HG02623 (cell line): ENCODE data around the gene LRP2.
"Not testable (repeated sequence)": the region's sequence is repeated elsewhere in the genome, so short reads cannot be mapped to it uniquely, and the experiment has no call there.

Experiments
- ATAC-seq: cut with Tn5 transposase; IDR thresholded peaks from one replicate; pipeline ENCODE4 v1.9.1; 2021; ENCODE audit warnings: moderate library complexity; ENCODE audit not compliant: unreplicated experiment

Gene LRP2

DNA sequence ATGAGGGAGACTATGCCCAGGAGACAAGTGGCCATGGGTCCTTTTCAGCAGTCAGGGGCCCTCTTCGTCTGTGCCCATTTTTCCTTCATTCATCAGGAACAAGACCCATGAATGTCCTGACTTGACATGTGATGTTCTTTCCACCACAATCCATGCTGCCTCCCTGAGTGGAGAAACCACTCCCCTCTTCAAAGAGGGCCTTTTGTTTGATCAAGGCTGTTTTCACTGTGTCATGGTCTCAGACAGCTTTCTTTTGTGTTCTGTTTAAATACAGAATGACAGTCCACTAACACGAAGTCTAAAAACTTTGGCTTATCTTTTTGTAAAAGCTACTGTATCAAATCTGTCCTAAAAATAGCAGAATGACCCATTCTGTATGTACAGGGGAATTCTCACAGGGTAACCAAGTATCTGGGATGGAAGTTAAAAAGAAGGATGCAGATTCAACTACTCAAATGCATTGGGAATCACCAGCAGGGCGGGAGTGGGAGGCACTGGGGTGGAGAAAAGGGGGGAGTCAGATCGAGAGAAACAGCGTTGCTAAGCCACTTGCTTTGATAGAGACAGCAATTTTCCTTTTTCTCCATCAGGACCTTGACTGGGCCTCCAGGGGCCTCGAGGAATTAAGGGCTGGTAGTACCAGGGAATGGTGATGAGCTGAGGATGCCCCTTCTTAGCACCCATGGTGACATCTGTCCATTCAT, 13.9 kb downstream of the LRP2 start:
- ATAC-seq, result no peak

- ATAC-seq, result no peak
Measured at GRCh38 chr2:169345486-169346437, 16.6 kb downstream of the LRP2 start.

DNA sequence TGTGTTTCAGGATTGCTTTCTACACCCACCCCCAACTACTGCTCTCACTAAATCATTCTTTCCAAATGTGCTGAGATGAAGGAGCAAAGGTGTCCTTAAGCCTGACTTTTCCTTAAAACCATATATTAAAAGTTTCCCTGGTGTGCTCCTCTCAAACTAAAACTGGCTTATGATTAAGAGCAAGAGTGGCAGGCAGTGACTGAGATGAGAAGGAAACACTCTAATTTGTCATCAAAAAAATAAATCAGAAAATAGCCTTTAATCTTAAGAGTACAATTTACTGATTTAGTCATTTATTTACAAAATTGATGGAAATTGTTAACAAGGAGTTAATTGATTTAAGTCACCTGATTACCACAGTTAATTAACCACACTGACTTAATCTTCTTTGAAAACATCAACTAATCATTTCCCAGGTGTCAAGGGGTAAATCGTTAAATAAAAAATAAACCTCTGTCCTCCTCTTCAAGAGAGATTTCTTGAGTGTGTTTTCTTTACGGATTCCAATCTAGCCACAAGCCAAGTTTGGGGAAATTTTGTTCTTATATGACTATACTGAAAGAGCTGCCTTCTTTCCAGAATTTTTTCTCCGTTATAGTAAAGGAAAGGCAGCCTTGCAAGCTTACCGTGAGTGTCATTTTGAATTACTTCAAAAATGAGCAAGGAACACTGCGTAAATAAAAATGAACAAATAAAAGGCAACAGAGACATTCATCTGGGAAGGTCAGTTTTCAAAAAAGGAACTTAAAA, 17.4 kb downstream of the LRP2 start:
- ATAC-seq, result no peak

- no peak for ATAC-seq
Measured at GRCh38 chr2:169343202-169343601, 19.1 kb downstream of the LRP2 start.

GRCh38 chr2:169339657-169340056, 22.7 kb downstream of the LRP2 start:
- ATAC-seq, result no peak

- no peak for ATAC-seq
Measured at GRCh38 chr2:169336695-169337094, 25.6 kb downstream of the LRP2 start.

DNA sequence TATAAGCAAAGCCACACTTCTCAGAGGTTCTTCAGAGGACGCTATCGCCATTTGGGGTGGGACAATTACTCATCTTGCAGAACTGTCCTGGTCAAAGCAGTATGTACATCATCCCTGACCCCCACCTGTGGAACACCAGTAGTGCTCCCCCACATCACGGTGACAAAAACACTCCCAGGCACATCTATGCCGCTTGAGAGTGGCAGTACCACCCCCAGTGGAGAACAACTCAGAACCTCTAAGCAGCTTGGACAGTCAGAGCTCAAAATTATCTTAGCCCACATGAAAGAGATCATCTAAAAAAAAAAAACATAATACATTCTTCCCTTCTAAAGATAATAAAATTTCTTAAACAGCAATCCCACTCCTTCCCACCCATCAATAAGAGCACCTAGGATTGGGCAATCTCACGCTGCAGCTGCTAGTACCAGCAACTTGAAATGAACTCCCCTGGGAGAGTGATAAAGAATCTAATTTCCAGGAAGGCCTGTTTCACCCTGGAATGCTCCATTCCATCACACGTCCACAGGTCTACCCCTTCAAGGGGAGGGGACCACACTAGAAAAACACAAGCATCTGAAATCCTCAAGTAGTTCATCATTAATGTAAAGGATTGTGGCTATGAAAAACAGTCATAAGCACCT, 31.7 kb downstream of the LRP2 start:
- ATAC-seq, result no peak

GRCh38 chr2:169329688-169330554, 32.4 kb downstream of the LRP2 start:
- ATAC-seq, result no peak

GRCh38 chr2:169328785-169329184, 33.5 kb downstream of the LRP2 start:
- no peak for ATAC-seq

DNA sequence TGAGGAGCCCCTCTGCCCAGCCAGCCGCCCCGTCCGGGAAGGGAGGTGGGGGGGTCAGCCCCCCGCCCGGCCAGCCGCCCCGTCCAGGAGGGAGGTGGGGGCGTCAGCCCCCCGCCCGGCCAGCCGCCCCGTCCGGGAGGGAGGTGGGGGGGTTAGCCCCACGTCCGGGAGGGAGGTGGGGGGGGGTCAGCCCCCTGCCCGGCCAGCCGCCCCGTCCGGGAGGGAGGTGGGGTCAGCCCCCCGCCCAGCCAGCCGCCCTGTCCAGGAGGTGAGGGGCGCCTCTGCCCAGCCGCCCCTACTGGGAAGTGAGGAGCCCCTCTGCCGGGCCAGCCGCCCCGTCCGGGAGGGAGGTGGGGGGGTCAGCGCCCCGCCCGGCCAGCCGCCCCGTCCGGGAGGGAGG, 34.5 kb downstream of the LRP2 start:
- ATAC-seq, result not testable (repeated sequence)

DNA sequence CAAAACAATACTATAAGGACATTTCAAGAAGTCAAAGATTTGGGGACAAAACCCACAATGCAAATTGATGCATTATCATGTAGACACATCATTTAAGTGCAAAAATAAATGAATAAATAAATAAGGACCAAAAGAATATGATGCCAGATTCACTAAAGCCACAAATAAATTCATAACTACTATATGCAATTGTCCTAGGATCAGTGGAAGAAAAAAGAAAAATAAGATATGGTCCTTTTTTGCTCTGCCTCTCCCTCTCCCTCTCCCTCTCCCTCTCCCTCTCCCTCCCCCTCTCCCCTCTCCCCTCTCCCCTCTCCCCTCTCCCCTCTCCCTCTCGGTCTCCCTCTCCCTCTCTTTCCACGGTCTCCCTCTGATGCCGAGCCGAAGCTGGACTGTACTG, 36.4 kb downstream of the LRP2 start:
- not testable (repeated sequence) for ATAC-seq

- no peak for ATAC-seq
Measured at GRCh38 chr2:169324581-169325260, 37.6 kb downstream of the LRP2 start.

DNA sequence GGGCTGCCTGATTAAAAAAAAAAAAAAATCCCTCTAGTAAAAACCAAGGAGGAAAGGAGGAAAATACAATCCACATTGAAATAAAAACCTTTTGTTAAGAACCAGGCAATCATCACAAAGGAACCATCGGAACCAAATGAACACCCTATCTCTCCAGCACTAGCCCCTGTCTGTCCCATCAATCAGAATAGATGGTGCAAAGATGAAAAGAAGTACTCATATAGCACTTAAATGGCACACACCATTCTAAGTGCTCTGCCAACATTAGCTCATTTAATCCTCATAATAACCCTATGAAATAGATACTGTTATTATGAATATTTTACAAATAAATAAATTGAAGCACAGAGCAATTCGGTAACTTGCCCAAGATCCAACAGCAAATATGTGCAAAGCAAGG, 38.5 kb downstream of the LRP2 start:
- ATAC-seq, result no peak

DNA sequence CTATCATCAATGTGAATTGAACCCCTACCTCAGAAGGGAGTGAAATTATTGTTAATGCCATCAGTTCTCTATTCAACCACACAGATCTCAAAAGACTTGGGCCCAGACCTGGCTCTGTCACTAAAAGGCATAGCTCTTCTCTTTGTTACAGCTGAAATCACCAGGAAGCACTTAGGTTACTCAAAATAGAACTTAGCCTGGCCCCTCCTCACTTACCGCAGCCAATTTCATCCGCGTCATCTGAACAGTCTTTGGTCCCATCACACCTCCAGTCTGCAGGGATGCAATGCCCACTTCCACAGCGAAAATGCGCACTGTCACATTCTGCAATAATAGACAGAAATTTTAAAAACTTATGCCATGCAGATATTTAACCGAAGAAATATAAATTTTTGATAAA, 41.8 kb downstream of the LRP2 start:
- no peak for ATAC-seq

GRCh38 chr2:169315357-169315756, 47.0 kb downstream of the LRP2 start:
- no peak for ATAC-seq

DNA sequence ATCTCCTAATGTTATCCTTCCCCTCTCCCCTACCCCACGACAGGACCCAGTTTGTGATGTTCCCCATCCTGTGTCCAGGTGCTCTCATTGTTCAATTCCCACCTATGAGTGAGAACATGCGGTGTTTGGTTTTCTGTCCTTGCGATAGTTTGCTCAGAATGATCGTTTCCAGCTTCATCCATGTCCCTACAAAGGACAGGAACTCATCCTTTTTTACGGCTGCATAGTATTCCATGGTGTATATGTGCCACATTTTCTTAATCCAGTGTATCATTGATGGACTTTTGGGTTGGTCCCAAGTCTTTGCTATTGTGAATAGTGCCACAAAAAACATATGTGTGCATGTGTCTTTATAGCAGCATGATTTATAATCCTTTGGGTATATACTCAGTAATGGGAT, 54.0 kb downstream of the LRP2 start:
- not testable (repeated sequence) for ATAC-seq

- not testable (repeated sequence) for ATAC-seq
Measured at GRCh38 chr2:169304689-169305088, 57.6 kb downstream of the LRP2 start.

DNA sequence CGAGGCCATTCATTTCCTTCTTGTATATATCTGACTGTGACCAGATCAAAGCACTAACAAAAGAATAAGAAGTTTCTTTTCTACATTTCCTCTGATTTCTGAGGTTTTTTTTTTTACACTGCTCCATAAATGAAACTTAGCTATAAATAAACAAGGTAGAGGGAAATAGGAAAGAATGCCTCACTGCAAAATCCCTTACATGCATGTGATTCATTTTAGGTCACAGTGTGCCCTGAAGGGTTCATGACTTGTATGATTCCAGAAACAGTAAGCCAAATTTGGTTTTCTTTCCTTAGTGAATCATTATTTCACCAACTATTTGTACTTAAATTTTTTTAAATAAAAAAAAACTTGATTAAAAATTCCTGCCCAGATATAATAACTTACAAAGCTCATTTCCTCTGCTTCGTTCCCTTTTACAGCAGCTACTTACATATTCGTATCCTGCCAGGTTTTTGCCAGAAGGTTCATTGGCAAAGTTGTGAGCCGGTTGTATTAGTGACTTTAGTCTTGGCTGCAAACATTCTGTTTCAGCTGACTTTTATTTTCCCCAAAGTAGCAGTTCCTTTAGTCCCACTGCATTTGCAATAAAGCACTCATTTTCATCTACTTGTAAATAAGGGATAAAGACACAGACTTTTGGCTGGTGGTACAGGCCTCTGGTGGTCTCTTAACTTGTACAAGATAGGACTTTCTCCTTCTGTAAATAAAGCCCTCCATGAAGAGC, 58.6 kb downstream of the LRP2 start:
- ATAC-seq, result no peak

DNA sequence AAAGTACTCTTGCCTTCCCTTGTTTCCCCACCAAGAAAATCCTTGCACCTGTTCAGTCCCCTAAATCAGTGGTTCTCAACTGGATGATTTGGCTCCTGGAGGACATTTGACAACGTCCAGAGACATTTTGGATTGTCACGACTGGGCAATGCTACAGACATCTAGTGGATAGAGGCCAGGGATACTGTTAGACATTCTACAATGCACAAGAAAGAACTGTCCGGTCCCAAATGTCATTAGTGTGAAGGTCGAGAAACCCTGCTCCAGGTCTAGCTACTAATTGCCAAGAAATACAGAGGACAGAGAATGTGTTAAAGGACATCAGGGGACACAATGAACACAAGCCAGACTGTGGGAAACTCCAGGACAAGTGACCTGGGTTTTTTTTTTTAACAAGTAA, 60.0 kb downstream of the LRP2 start:
- ATAC-seq, result no peak
